ENCODE data around the gene CDV3.
"Not testable (repeated sequence)": the region's sequence is repeated elsewhere in the genome, so short reads cannot be mapped to it uniquely, and the experiment has no call there.

CDV3 gene

GRCh38 chr3:133535971-133536881, 37.3 kb upstream of the CDV3 start:
- no peak for DNase-seq (ENCODE audit: low spot score)
- in situ Hi-C loops (cut with MboI; ENCODE audit: low pct_unique_long_range_greater_than_20kb, low sequenced_read_pairs, unreplicated experiment) = no loop called here
- TF ChIP-seq, protein P1, sequence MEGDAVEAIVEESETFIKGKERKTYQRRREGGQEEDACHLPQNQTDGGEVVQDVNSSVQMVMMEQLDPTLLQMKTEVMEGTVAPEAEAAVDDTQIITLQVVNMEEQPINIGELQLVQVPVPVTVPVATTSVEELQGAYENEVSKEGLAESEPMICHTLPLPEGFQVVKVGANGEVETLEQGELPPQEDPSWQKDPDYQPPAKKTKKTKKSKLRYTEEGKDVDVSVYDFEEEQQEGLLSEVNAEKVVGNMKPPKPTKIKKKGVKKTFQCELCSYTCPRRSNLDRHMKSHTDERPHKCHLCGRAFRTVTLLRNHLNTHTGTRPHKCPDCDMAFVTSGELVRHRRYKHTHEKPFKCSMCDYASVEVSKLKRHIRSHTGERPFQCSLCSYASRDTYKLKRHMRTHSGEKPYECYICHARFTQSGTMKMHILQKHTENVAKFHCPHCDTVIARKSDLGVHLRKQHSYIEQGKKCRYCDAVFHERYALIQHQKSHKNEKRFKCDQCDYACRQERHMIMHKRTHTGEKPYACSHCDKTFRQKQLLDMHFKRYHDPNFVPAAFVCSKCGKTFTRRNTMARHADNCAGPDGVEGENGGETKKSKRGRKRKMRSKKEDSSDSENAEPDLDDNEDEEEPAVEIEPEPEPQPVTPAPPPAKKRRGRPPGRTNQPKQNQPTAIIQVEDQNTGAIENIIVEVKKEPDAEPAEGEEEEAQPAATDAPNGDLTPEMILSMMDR (IDR thresholded peaks at IDR 0.05; ENCODE audit: extremely low read depth, insufficient read depth, missing control alignments) = no peak

DNA sequence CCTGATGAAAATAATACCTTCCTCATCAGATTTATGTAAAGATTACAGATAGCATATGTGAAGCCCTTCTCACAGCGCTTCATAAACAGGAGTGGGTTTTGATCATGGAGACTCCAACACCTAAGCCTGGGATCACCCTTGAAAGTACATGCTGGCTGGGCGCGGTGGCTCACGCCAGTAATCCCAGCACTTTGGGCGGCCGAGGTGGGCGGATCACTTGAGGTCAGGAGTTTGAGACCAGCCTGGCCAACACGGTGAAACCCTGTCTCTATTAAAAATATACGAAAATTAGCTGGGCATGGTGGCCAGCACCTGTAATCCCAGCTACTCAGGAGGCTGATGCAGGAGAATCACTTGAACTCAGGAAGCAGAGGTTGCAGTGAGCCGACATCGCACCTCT, 36.4 kb upstream of the CDV3 start:
- DNase-seq (ENCODE audit: low spot score); in situ Hi-C loops (cut with MboI; ENCODE audit: low pct_unique_long_range_greater_than_20kb, low sequenced_read_pairs, unreplicated experiment): not testable (repeated sequence)

- in situ Hi-C loops (cut with MboI; ENCODE audit: low pct_unique_long_range_greater_than_20kb, low sequenced_read_pairs, unreplicated experiment) = no loop called here
- TF ChIP-seq, protein P1 (IDR thresholded peaks at IDR 0.05; ENCODE audit: extremely low read depth, insufficient read depth, missing control alignments) = no peak
- no peak for DNase-seq (ENCODE audit: low spot score)
Measured at GRCh38 chr3:133538154-133538553, 35.3 kb upstream of the CDV3 start.

DNA sequence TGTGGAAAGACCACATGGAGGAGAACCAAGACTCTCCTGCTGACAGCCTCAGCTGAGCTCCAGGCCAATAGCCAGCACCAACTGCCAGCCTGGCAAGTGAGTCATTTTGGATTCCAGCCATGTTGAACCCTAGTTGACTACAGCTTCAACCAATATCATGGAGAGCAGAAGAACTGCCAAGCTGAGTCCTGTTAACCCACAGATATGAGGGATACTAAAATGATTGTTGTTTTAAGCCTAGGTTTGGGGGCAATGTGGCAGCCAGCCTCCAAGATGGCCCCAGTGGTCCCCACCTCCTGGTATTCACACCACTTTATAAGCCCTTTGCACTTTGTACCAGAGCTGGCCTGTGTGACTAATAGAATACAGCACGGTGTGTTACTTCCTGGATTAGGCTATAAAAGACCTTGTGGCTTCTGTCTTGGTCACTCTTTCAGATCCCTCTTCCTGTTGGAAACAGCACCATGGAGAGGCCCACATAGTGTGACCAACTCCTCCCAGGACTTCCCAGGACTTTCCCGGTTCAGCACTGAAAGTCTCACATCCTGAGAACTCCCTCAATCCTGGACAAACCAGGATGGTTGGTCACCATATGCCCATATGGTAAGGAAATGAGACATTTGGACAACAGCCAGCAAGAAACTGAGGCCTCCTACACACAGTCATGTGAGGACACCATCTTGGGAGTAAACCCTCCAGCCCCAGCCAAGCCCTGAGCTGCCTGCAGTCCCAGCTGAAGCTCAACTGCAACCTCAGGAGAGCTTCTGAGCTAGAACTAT, 32.4 kb upstream of the CDV3 start:
- peak; percentile 53 for DNase-seq (ENCODE audit: low spot score)
- in situ Hi-C loops (cut with MboI; ENCODE audit: low pct_unique_long_range_greater_than_20kb, low sequenced_read_pairs, unreplicated experiment) = no loop called here
- TF ChIP-seq, protein P1 (IDR thresholded peaks at IDR 0.05; ENCODE audit: extremely low read depth, insufficient read depth, missing control alignments) = no peak

DNA sequence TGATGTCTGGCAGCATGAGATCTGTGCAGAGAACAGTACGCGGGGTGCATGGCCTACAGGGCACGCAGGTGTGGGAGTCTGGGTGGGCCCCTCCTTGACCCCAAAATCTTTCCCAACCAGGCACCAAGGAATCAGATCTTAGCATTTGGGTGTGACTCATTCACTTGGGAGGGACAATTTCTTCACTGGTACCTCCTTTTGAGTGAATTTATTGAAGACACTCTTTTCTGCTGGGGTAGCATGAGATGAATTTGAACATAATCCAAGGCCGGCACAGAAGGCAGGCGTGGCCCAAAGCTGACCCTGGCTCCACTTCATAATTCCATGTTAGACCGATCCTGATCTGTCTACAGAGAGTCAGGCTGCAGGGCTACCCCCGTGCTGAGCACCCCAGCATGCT, 30.6 kb upstream of the CDV3 start:
- TF ChIP-seq, protein P1 (IDR thresholded peaks at IDR 0.05; ENCODE audit: extremely low read depth, insufficient read depth, missing control alignments) = no peak
- DNase-seq (ENCODE audit: low spot score) = no peak
- in situ Hi-C loops (cut with MboI; ENCODE audit: low pct_unique_long_range_greater_than_20kb, low sequenced_read_pairs, unreplicated experiment) = no loop called here

DNA sequence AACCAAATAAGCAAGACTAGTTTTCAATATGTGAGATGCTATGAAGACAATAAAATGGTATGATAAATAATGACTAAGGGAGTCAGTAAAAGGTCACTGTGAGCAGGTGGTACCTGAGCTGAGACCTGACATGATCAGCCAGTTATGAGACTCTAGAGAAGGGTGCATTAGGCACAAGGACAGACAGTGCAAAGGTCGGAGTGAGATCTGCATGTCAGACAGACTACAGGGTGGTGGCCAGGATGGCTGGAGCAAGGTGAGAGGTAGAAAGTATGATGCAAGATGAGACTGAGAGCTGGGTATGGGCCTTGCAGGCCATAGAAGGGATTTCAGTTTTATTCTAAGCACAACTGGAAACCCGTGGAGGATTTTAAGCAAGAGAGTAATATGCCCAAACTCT, 28.5 kb upstream of the CDV3 start:
- DNase-seq (ENCODE audit: low spot score); in situ Hi-C loops (cut with MboI; ENCODE audit: low pct_unique_long_range_greater_than_20kb, low sequenced_read_pairs, unreplicated experiment): not testable (repeated sequence)

DNA sequence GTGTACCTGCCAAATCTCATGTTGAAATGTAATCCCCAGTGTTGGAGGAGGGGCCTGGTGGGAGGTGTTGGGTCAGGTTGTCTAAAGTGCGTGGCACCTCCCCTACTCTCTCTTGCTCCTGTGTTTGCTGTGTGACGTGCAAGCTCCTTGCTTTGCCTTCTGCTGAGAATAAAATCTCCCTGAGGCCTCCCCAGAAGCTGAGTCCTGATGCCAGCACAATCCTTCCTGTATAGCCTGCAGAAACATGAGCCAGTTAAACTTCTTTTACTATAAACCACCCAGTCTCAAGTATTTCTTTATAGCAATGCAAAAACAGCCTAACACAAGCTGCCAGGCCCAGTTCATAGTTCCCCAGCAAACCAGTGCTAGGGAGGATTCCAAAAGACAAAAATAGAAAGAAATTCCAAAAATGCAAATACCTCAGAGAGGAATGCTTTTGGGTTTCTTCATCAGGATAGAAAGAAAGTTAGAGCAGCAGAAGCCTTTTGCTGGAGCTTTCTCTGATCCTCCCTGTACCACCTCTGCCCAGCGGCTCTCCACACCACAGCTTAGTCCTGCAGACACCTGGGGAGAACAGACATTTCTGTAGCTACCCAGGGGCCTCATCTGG, 25.9 kb upstream of the CDV3 start:
- TF ChIP-seq, protein P1 (IDR thresholded peaks at IDR 0.05; ENCODE audit: extremely low read depth, insufficient read depth, missing control alignments) = no peak
- DNase-seq (ENCODE audit: low spot score) = no peak
- in situ Hi-C loops (cut with MboI; ENCODE audit: low pct_unique_long_range_greater_than_20kb, low sequenced_read_pairs, unreplicated experiment) = no loop called here

All from GM13977 (cell line).